Keratinocyte (primary cell): Measurements from ENCODE around the gene GMEB2.

ENCODE experiments used
- EZH2 ChIP-seq: IDR thresholded peaks from one replicate; pipeline ENCODE4 v1.6.1; 2012; ENCODE audit warnings: inconsistent platforms, mild to moderate bottlenecking, low read length, moderate library complexity
- TF ChIP-seq, protein P1 (sequence below), 3 experiments: IDR thresholded peaks in 1 of 3; conservative IDR thresholded peaks in 1 of 3; optimal IDR thresholded peaks in 1 of 3; 2 replicates in 2 of 3; 3 replicates in 1 of 3; pipeline versions ENCODE3 to v1.5.1; 2011; ENCODE audit warnings: low read length in 3 of 3, mild to moderate bottlenecking in 3 of 3, moderate library complexity in 2 of 3, control low read depth in 1 of 3, inconsistent platforms in 1 of 3; ENCODE audit not compliant: insufficient read depth in 2 of 3; ENCODE audit errors: extremely low read depth in 1 of 3

DNA sequence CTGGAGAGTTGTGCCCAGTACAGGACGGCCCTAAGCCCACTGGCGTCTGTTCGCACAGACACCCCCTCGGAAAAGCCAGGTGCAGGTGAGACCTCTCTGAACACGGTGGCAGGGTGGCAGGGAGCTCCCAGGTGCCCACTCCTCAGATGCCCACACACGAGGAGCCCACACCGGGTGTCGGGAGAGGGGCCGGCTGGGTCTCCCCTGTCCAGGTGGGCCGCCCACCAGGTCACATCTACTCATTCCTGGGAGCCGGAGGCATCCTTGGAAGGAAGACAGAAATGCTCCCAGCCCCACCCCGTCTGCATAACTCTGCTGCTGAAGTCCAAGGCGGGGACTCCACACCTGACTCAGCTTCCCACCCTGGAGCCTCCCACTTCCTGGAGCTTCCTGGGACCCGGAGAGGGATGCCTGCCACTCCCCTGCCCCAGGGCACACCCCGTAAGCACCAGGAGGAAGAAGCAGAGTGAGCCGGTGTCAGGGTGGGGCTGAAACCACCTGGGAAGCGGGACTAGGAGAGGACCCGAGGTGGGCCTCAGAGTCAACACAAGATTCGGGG, 81.9 kb downstream of the GMEB2 start:
- TF ChIP-seq, protein P1, sequence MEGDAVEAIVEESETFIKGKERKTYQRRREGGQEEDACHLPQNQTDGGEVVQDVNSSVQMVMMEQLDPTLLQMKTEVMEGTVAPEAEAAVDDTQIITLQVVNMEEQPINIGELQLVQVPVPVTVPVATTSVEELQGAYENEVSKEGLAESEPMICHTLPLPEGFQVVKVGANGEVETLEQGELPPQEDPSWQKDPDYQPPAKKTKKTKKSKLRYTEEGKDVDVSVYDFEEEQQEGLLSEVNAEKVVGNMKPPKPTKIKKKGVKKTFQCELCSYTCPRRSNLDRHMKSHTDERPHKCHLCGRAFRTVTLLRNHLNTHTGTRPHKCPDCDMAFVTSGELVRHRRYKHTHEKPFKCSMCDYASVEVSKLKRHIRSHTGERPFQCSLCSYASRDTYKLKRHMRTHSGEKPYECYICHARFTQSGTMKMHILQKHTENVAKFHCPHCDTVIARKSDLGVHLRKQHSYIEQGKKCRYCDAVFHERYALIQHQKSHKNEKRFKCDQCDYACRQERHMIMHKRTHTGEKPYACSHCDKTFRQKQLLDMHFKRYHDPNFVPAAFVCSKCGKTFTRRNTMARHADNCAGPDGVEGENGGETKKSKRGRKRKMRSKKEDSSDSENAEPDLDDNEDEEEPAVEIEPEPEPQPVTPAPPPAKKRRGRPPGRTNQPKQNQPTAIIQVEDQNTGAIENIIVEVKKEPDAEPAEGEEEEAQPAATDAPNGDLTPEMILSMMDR (optimal IDR thresholded peaks at IDR 0.05 in 1 of 3, IDR thresholded peaks at IDR 0.05 in 1 of 3, conservative IDR thresholded peaks at IDR 0.05 in 1 of 3; ENCODE audit: extremely low read depth in 1 of 3, insufficient read depth in 2 of 3, low read length in 3 of 3) = no peak
- TF ChIP-seq EZH2 = no peak
